GM21619 (cell line): ENCODE measurements around the gene NUB1.

Source experiments
- ATAC-seq: cut with Tn5 transposase; IDR thresholded peaks from one replicate; pipeline ENCODE4 v1.9.1; 2021; ENCODE audit not compliant: unreplicated experiment

The NUB1 gene

GRCh38 chr7:151313857-151314256, 27.8 kb upstream of the NUB1 start:
- no peak for ATAC-seq

- no peak for ATAC-seq
Observed at GRCh38 chr7:151314401-151314800, 27.2 kb upstream of the NUB1 start.

DNA sequence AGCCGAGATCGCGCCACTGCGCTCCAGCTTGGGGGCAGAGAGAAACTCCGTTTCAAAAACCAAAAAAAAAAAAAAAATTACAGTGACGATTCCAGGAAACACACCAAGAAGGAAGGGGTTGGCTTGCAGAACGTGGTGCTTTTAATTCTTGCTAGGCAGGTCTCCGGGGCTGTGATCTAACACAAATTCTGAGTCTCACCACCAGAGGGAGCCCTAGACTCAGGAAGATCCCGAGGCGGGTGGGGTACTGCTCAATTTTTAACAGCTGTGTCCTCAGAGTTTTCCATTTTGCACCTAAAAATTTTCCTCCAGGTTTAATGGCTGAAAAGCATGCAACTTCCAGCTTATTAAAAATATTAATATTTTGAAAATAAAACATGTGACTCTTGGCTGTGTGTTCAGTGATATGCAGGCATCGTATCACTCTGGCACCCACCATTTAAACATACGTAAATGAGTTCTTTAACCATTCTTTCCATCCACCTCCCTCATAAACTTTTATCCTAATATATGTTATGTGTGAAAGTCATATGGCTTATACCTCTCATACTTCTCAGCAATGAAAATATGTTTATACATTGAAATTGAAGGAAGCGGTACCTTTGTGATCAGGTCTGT, 26.5 kb upstream of the NUB1 start:
- no peak for ATAC-seq

DNA sequence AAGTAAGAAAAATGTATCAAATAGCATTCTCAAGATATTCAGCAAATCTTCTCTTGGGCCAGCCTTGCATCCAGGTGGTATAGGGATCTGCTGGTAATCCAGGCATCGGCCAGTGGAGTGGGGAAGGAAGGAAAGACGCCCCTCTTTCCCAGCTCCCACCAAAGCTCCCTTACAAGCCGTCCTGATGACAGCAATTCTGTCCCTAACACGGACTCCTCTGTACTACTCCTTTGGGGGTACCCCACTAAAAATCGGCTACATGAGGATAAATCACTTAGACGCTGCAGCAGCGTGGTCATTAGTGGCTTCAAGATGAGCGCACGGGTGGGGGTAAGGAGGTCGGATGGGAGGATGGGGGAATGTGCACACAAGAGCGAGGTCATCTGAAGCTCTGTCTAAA, 24.7 kb upstream of the NUB1 start:
- no peak for ATAC-seq

DNA sequence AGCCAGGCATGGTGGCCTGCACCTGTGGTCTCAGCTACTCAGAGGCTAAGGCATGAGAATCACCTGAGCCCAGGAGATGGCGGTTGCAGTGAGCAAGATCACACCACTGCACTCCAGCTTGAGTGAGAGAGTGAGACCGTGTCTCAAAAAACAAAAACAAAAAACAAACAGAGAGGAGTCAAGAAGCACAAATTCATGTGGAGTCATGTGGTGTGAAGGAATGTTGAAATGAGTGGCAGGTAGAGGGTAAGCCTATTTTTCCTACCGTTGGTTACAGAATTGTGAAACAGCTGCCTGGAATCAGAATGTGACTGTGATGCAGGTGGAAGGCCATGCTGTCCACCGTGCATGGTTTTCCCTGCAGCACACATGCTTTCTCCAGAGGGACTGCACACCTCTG, 23.7 kb upstream of the NUB1 start:
- no peak for ATAC-seq

DNA sequence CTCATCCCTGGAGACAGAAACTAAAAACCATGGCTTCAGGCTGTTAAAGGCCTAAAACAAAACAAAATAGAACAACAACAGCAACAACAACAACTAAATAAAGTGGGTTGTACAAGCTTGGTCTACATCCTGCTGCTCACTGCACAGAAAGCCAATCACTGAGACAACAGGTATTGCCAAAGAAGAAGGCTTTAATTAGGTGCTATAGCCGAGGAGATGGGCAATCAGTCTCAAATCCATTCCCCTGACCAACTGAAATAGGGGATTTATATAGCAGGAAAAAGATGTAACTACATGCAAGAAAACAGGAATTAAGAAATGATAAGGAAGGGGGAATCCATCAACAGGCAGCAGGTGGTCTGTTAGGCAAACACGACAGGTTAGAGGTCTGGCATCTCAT, 22.4 kb upstream of the NUB1 start:
- no peak for ATAC-seq

DNA sequence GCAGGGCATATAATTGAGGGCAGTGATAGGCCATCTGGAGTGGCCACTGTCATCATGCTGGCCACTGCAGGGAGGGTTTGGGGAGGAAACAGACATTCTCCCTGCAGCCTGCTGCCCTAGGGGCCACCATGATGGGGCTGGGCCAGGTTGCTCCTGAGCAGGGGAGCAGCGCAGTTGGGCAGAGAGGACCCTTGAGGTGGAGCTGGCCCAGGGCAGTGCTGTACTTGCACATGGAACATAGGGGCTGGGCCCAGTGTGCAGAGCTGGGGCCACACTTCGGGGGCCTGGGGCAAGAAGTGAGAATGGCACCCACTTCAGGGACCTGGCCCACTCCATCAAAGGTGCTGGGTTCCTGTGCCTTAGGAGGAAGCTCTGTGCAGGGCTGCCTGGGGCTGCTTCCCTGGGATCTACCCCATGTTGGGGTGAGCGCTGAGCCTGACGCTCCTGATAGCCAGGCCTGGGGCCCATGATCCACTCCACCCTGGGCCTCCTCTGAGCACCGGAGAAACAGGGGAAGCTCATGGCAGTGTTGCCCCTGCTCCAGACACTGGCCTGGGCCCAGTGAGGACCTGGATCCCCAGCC, 21.3 kb upstream of the NUB1 start:
- ATAC-seq = no peak

- ATAC-seq = no peak
Observed at GRCh38 chr7:151321341-151321740, 20.3 kb upstream of the NUB1 start.

DNA sequence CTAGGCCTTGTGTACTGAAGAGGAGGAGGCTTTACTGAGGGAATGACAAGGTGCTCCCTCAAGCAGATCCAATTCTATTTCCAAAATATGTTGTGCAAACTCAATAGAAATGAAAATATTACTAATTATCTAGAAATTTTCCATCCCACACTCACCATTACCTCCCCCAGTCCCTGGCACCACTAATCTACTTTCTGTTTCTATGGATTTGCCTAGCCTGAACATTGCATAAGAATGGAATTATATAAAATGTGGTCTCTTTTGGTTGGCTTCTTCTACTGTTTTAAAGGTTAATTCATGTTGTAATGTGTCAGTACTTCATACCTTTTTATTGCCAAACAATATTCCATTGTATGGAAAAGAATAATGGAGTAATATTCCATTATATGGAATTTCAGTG, 18.7 kb upstream of the NUB1 start:
- ATAC-seq = no peak

DNA sequence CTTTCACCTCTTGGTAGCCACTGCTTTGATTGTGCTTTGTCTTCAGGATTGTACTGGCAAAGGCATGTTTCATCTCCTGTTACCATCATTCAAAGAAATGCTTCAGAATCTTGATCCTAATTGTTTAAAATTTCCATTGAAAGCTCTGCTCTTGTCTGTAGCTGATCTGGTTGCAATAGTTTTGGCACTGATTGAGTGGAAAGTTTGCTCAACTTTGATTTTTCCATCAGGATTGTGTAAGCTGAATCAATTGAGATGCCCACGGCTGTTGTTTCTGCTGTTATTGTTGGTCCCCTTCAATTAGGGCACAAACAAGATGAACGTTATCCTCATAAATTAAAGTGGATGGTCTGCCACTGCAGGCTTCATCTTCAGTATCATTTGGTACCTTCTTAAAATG, 14.6 kb upstream of the NUB1 start:
- no peak for ATAC-seq

GRCh38 chr7:151327659-151328058, 14.0 kb upstream of the NUB1 start:
- no peak for ATAC-seq

DNA sequence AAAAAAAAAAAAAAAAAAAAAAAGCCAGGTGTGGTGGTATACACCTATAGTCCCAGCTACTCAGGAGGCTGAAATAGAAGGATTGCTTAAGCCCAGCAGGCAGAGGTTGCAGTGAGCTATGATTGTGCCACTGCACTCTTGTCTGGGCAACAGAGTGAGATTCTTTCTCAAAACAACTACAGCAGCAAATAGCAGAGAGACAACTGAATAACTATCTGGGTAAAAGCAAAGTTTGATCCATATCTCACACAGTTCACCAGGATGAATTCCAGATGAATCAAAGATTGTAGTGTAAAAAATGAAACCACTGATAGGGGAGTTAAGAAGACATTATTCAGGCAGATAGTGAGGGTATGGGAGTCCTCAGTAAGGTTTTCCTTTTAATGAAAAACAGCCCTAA, 11.4 kb upstream of the NUB1 start:
- no peak for ATAC-seq

GRCh38 chr7:151330661-151331060, 11.0 kb upstream of the NUB1 start:
- ATAC-seq = no peak

- no peak for ATAC-seq
Observed at GRCh38 chr7:151334628-151335027, 7.0 kb upstream of the NUB1 start.

GRCh38 chr7:151336027-151336708, 5.4 kb upstream of the NUB1 start:
- no peak for ATAC-seq

DNA sequence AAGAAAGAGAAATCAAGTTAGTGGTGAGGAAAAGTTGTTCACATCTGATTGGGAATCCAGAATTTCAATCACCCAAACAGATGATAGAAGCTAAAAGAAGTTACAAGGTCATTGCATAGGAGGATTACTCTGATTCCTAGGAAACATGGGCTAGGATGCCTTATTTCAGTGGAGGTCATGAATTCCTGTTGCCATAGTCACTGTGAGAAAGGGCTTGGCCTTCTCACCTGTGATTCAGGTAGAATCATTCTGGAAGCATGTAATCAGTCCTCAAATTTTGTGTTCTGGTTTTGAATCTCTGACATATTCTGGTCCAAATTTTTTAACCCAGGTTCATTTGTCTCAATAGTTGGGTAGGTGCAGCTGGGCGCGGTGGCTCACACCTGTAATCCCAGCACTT, 4.3 kb upstream of the NUB1 start:
- ATAC-seq = no peak

- ATAC-seq = no peak
Observed at GRCh38 chr7:151338809-151339208, 2.8 kb upstream of the NUB1 start.

- ATAC-seq = peak; percentile 39
Observed at GRCh38 chr7:151339651-151340382, 1.8 kb upstream of the NUB1 start.

GRCh38 chr7:151340794-151341356, 737 bp upstream of the NUB1 start:
- no peak for ATAC-seq

DNA sequence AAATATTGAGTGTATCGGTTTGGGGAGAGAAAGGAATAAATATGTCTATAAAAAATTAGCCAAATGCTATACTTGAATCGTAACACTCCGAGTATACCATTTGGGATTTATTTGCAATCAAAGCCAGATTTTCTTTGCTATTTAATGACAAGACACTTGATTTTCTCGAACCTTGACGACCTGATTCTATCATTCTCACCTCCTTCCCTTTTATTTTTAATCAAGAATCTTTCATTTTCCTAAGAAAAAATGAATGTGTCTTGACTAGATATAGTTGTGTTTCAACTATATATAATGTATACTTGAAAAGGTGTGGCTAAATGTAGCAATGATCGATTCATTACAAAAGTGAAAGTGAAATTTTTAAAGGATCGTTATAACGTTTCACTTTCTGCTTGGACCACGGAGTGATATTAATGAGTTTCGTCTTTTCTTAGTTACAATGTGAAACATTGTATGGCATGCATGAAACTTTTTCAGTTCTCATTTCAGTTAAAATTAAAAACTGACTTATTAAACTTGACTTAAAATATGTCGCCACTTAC, 562 bp downstream of the NUB1 start:
- ATAC-seq = peak; percentile 61

- no peak for ATAC-seq
Observed at GRCh38 chr7:151342811-151343210, 1.2 kb downstream of the NUB1 start.
